Astrocyte of the spinal cord (primary cell): ENCODE data around the gene KAT6B.

ENCODE experiments used
- DNase-seq: peaks from one replicate; pipeline ENCODE4 v3.0.0; 2011; ENCODE audit warnings: low read depth, low spot score
- H3K4me3 ChIP-seq: 2 replicates; pipeline ENCODE4 v1.5.1; 2011; ENCODE audit warnings: low read depth, mild to moderate bottlenecking, low read length, moderate library complexity
- CTCF ChIP-seq: IDR thresholded peaks from 2 replicates; pipeline ENCODE4 v1.5.1; 2012; ENCODE audit warnings: low read depth, mild to moderate bottlenecking, low read length, inconsistent platforms
- in situ Hi-C: cut with HindIII; loops from 2 replicates; pipeline ENCODE4 v1.10.0; 2017; ENCODE audit warnings: low sequenced_read_pairs

KAT6B gene

GRCh38 chr10:75029420-75029819, 203.0 kb downstream of the KAT6B start:
- no peak for DNase-seq
- in situ Hi-C loops, result no loop called here
- H3K4me3 ChIP-seq, result no peak overlapping the region
- no peak for TF ChIP-seq CTCF

GRCh38 chr10:75029857-75030256, 203.5 kb downstream of the KAT6B start:
- in situ Hi-C loops, result no loop called here

GRCh38 chr10:75030371-75030770, 204.0 kb downstream of the KAT6B start:
- in situ Hi-C loops, result no loop called here
- no peak overlapping the region for H3K4me3 ChIP-seq
- TF ChIP-seq CTCF, result no peak
- DNase-seq, result no peak

More at GRCh38 chr10:75029857-75030256, 203.5 kb downstream of the KAT6B start:
- no peak overlapping the region for H3K4me3 ChIP-seq
- DNase-seq, result no peak
- no peak for TF ChIP-seq CTCF

- no peak for DNase-seq
- H3K4me3 ChIP-seq, result no peak overlapping the region
- in situ Hi-C loops, result no loop called here
- no peak for TF ChIP-seq CTCF
Measured at GRCh38 chr10:75032119-75032518, 205.7 kb downstream of the KAT6B start.

- DNase-seq, result no peak
- in situ Hi-C loops, result no loop called here
- H3K4me3 ChIP-seq, result no peak overlapping the region
- TF ChIP-seq CTCF, result no peak
Measured at GRCh38 chr10:75032813-75033212, 206.4 kb downstream of the KAT6B start.

- no peak for DNase-seq
- in situ Hi-C loops, result no loop called here
- no peak for TF ChIP-seq CTCF
- H3K4me3 ChIP-seq, result no peak overlapping the region
Measured at GRCh38 chr10:75033399-75034130, 207.2 kb downstream of the KAT6B start.
